ENCODE results near the gene NID1. TPM values are rescaled to one million over a fixed set of nuclear protein-coding genes. Genes with fewer than 3 reads are reported as not detected.
A peak's percentile ranks its signal among the peaks of the same experiment; 100 is the strongest.

Gene NID1
- total RNA-seq, 5 donors from 2014 or later (not counting 1 experiment from before 2014, with no cell fraction given): 0.05 to 0.50 (median 0.34) TPM; not detected in 1

- Histone ChIP-seq H3K27ac (ENCODE audit: low read length) (no peak overlapping the region), H3K36me3 (ENCODE audit: control insufficient read depth in 2 of 2, extremely low read depth in 1 of 2, insufficient read depth in 1 of 2, low read length in 1 of 2) (no peaks in the 10 kb centered on the region), H3K9me3 (no peaks in the 10 kb centered on the region), H3K4me3 (ENCODE audit: control insufficient read depth in 1 of 2, extremely low read depth in 1 of 2, low read length in 1 of 2) (no peak overlapping the region), H3K4me1 (ENCODE audit: control insufficient read depth in 1 of 2, extremely low read depth in 1 of 2, insufficient read depth in 2 of 2, low read length in 2 of 2) (peaks cover 9 to 33% of the 10 kb centered on the region in 2 experiments), H3K27me3 (replicated peaks in 1 of 2; ENCODE audit: control insufficient read depth in 2 of 2, extremely low read depth in 1 of 2, insufficient read depth in 2 of 2, low read length in 1 of 2) (no peaks in the 10 kb centered on the region)
- no peaks in the 10 kb centered on the region for H3K27me3 Mint-ChIP-seq
- ChIA-PET POLR2A (no interaction called here), CTCF (interaction anchor here in 1 of 2 donors (0.9 kb wide), 1 partner anchor 158 kb away, joined by 4 read pairs; no protein-coding TSS in a partner anchor)
- no peak overlapping the region for H3K27ac Mint-ChIP-seq
- peak overlapping the region in 1 of 3 donors; percentile 18 for H3K4me3 Mint-ChIP-seq
- H3K9me3 Mint-ChIP-seq: no peaks in the 10 kb centered on the region
- DNase-seq (no peak), ATAC-seq (replicated peaks in 1 of 4) (no peak)
- H3K4me1 Mint-ChIP-seq: peaks cover 24 to 37% (median 25%) of the 10 kb centered on the region in 3 donors
- H3K36me3 Mint-ChIP-seq: no peaks in the 10 kb centered on the region
- WGBS (ENCODE audit: insufficient coverage): no CpG with 5 or more reads among the region's 1 CpG
Measured at GRCh38 chr1:235939480-235939775, 125.5 kb downstream of the NID1 start.

GRCh38 chr1:235938709-235939479 is 126.0 kb downstream of the NID1 start:
- ChIA-PET POLR2A (interaction anchor here in 1 of 2 donors (0.6 kb wide), 1 partner anchor 45 kb away, joined by 3 read pairs; no protein-coding TSS in a partner anchor), CTCF (interaction anchor here in 1 of 2 donors (0.9 kb wide), 1 partner anchor 158 kb away, joined by 4 read pairs; no protein-coding TSS in a partner anchor)
- H3K9me3 Mint-ChIP-seq: no peaks in the 10 kb centered on the region
- Histone ChIP-seq H3K36me3 (ENCODE audit: control insufficient read depth in 2 of 2, extremely low read depth in 1 of 2, insufficient read depth in 1 of 2, low read length in 1 of 2) (no peaks in the 10 kb centered on the region), H3K9me3 (no peaks in the 10 kb centered on the region), H3K27me3 (replicated peaks in 1 of 2; ENCODE audit: control insufficient read depth in 2 of 2, extremely low read depth in 1 of 2, insufficient read depth in 2 of 2, low read length in 1 of 2) (no peaks in the 10 kb centered on the region), H3K4me1 (ENCODE audit: control insufficient read depth in 1 of 2, extremely low read depth in 1 of 2, insufficient read depth in 2 of 2, low read length in 2 of 2) (peaks cover 9 to 33% of the 10 kb centered on the region in 2 experiments), H3K4me3 (ENCODE audit: control insufficient read depth in 1 of 2, extremely low read depth in 1 of 2, low read length in 1 of 2) (no peak overlapping the region), H3K27ac (ENCODE audit: low read length) (peak overlapping the region; percentile 31)
- no peaks in the 10 kb centered on the region for H3K36me3 Mint-ChIP-seq
- ATAC-seq (replicated peaks in 1 of 4) (peak in 1 of 4 experiments; percentile 12), DNase-seq (no peak)
- no peaks in the 10 kb centered on the region for H3K27me3 Mint-ChIP-seq
- 40% methylated on average over 2 of the region's 7 CpGs for WGBS (ENCODE audit: insufficient coverage)
- H3K4me1 Mint-ChIP-seq: peaks cover 24 to 38% (median 25%) of the 10 kb centered on the region in 3 donors
- H3K27ac Mint-ChIP-seq: peak overlapping the region; percentile 45 to 78
- peak overlapping the region in 2 of 3 donors; percentile 10 to 18 for H3K4me3 Mint-ChIP-seq

DNA sequence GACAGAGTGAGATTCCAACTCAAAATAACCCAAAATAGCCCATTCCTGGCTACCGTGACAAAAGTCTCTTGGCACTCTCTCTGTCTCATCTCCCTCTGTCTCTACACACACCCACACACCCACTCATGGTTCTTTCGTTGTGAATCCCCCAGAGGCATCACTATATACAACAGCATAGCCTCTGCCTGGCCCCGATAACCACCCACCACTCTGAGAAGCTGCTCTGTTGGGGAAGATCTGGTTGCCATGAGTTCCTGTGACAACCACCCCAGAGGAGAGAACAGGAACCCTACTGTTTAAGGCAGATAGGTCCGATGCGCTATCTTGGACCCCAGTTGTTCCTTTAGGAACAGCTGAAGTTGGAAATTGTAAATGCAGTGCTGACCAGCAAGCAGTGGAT is 127.8 kb downstream of the NID1 start:
- H3K4me1 ChIP-seq (ENCODE audit: control insufficient read depth in 1 of 2, extremely low read depth in 1 of 2, insufficient read depth in 2 of 2, low read length in 2 of 2): peaks cover 9 to 33% of the 10 kb centered on the region in 2 experiments
- no peak overlapping the region for H3K27ac Mint-ChIP-seq

GRCh38 chr1:235935235-235936225 is 129.4 kb downstream of the NID1 start:
- Histone ChIP-seq H3K4me3 (ENCODE audit: control insufficient read depth in 1 of 2, extremely low read depth in 1 of 2, low read length in 1 of 2) (no peak overlapping the region), H3K27ac (ENCODE audit: low read length) (no peak overlapping the region), H3K36me3 (ENCODE audit: control insufficient read depth in 2 of 2, extremely low read depth in 1 of 2, insufficient read depth in 1 of 2, low read length in 1 of 2) (no peaks in the 10 kb centered on the region), H3K27me3 (replicated peaks in 1 of 2; ENCODE audit: control insufficient read depth in 2 of 2, extremely low read depth in 1 of 2, insufficient read depth in 2 of 2, low read length in 1 of 2) (no peaks in the 10 kb centered on the region), H3K9me3 (no peaks in the 10 kb centered on the region), H3K4me1 (ENCODE audit: control insufficient read depth in 1 of 2, extremely low read depth in 1 of 2, insufficient read depth in 2 of 2, low read length in 2 of 2) (peaks cover 15 to 32% of the 10 kb centered on the region in 2 experiments)
- CTCF ChIA-PET: interaction anchor here in 1 of 2 donors (0.5 to 1.7 kb wide), 2 partner anchors 35 to 37 kb away, joined by 3 to 4 read pairs; no protein-coding TSS in a partner anchor
- DNase-seq: no peak
- no peaks in the 10 kb centered on the region for H3K27me3 Mint-ChIP-seq
- no peaks in the 10 kb centered on the region for H3K36me3 Mint-ChIP-seq
- peaks cover 29 to 53% (median 41%) of the 10 kb centered on the region in 3 donors for H3K4me1 Mint-ChIP-seq
- no peak overlapping the region for H3K27ac Mint-ChIP-seq
- POLR2A ChIA-PET: no interaction called here
- WGBS (ENCODE audit: insufficient coverage): 69% methylated on average over 17 of the region's 23 CpGs
- no peak overlapping the region for H3K4me3 Mint-ChIP-seq
- peak in 2 of 4 experiments; percentile 27 to 49 for ATAC-seq (replicated peaks in 1 of 4)
- no peaks in the 10 kb centered on the region for H3K9me3 Mint-ChIP-seq

More for the DNA sequence above, 127.8 kb downstream of the NID1 start:
- H3K9me3 Mint-ChIP-seq: no peaks in the 10 kb centered on the region
- H3K27me3 Mint-ChIP-seq: no peaks in the 10 kb centered on the region
- H3K36me3 Mint-ChIP-seq: no peaks in the 10 kb centered on the region
- H3K4me1 Mint-ChIP-seq: peaks cover 28 to 47% (median 31%) of the 10 kb centered on the region in 3 donors
- H3K4me3 Mint-ChIP-seq: no peak overlapping the region
- Histone ChIP-seq H3K36me3 (ENCODE audit: control insufficient read depth in 2 of 2, extremely low read depth in 1 of 2, insufficient read depth in 1 of 2, low read length in 1 of 2) (no peaks in the 10 kb centered on the region), H3K9me3 (no peaks in the 10 kb centered on the region), H3K27ac (ENCODE audit: low read length) (no peak overlapping the region), H3K27me3 (replicated peaks in 1 of 2; ENCODE audit: control insufficient read depth in 2 of 2, extremely low read depth in 1 of 2, insufficient read depth in 2 of 2, low read length in 1 of 2) (no peaks in the 10 kb centered on the region), H3K4me3 (ENCODE audit: control insufficient read depth in 1 of 2, extremely low read depth in 1 of 2, low read length in 1 of 2) (no peak overlapping the region)
- DNase-seq: no peak
- CTCF ChIA-PET: interaction anchor here in 1 of 2 donors (1.0 kb wide), 1 partner anchor 18 kb away, joined by 3 read pairs; no protein-coding TSS in a partner anchor
- POLR2A ChIA-PET: interaction anchor here in 1 of 2 donors (0.7 kb wide), 1 partner anchor 46 kb away, joined by 4 read pairs; no protein-coding TSS in a partner anchor
- no peak for ATAC-seq (replicated peaks in 1 of 4)
- WGBS (ENCODE audit: insufficient coverage): 56% methylated on average over 4 of the region's 5 CpGs

GRCh38 chr1:235933766-235934116 is 131.1 kb downstream of the NID1 start:
- H3K4me3 ChIP-seq (ENCODE audit: control insufficient read depth in 1 of 2, extremely low read depth in 1 of 2, low read length in 1 of 2): no peak overlapping the region
- no peaks in the 10 kb centered on the region for H3K9me3 Mint-ChIP-seq
- ATAC-seq (replicated peaks in 1 of 4) (no peak), DNase-seq (no peak)
- H3K36me3 ChIP-seq (ENCODE audit: control insufficient read depth in 2 of 2, extremely low read depth in 1 of 2, insufficient read depth in 1 of 2, low read length in 1 of 2): no peaks in the 10 kb centered on the region
- H3K27me3 ChIP-seq (replicated peaks in 1 of 2; ENCODE audit: control insufficient read depth in 2 of 2, extremely low read depth in 1 of 2, insufficient read depth in 2 of 2, low read length in 1 of 2): no peaks in the 10 kb centered on the region
- no CpG with 5 or more reads among the region's 4 CpGs for WGBS (ENCODE audit: insufficient coverage)
- no peaks in the 10 kb centered on the region for H3K27me3 Mint-ChIP-seq
- no peaks in the 10 kb centered on the region for H3K9me3 ChIP-seq
- ChIA-PET POLR2A (interaction anchor here in 1 of 2 donors (0.5 kb wide), 1 partner anchor 182 kb away, joined by 7 read pairs; no protein-coding TSS in a partner anchor), CTCF (interaction anchor here in 1 of 2 donors (1.7 kb wide), 1 partner anchor 38 kb away, joined by 4 read pairs; no protein-coding TSS in a partner anchor)
- H3K27ac ChIP-seq (ENCODE audit: low read length): no peak overlapping the region
- H3K4me3 Mint-ChIP-seq: no peak overlapping the region
- H3K36me3 Mint-ChIP-seq: no peaks in the 10 kb centered on the region
- no peak overlapping the region for H3K27ac Mint-ChIP-seq
- peaks cover 19 to 37% (median 30%) of the 10 kb centered on the region in 3 donors for H3K4me1 Mint-ChIP-seq
- H3K4me1 ChIP-seq (ENCODE audit: control insufficient read depth in 1 of 2, extremely low read depth in 1 of 2, insufficient read depth in 2 of 2, low read length in 2 of 2): peaks cover 10 to 17% of the 10 kb centered on the region in 2 experiments

Measured in T-cell (primary cell).